GM18508 (cell line): ENCODE data around the gene GMCL2.

Experiments
- ATAC-seq: cut with Tn5 transposase; IDR thresholded peaks from one replicate; pipeline ENCODE4 v1.9.1; 2021; ENCODE audit warnings: moderate number of reproducible peaks; ENCODE audit not compliant: insufficient read depth, unreplicated experiment

The GMCL2 gene

GRCh38 chr5:178192244-178192643, 5.1 kb upstream of the GMCL2 start:
- ATAC-seq = no peak

- no peak for ATAC-seq
These were observed 4.5 kb upstream of the GMCL2 start for GRCh38 chr5:178191661-178192060.

- no peak for ATAC-seq
These were observed 2.3 kb upstream of the GMCL2 start for GRCh38 chr5:178189433-178189832.

- ATAC-seq = no peak
These were observed 744 bp downstream of the GMCL2 start for GRCh38 chr5:178186427-178186826.

GRCh38 chr5:178182158-178182876, 4.9 kb downstream of the GMCL2 start:
- ATAC-seq = no peak

GRCh38 chr5:178180141-178180863, 6.9 kb downstream of the GMCL2 start:
- ATAC-seq = no peak

- ATAC-seq = no peak
These were observed 9.6 kb downstream of the GMCL2 start for GRCh38 chr5:178177569-178177968.

- no peak for ATAC-seq
These were observed 10.4 kb downstream of the GMCL2 start for GRCh38 chr5:178176791-178177190.

GRCh38 chr5:178174456-178174855, 12.7 kb downstream of the GMCL2 start:
- ATAC-seq = no peak

GRCh38 chr5:178170455-178170854, 16.7 kb downstream of the GMCL2 start:
- no peak for ATAC-seq

GRCh38 chr5:178165581-178165980, 21.6 kb downstream of the GMCL2 start:
- ATAC-seq = no peak

GRCh38 chr5:178163772-178164735, 23.1 kb downstream of the GMCL2 start:
- ATAC-seq = peak; percentile 55

GRCh38 chr5:178162481-178162880, 24.7 kb downstream of the GMCL2 start:
- no peak for ATAC-seq

GRCh38 chr5:178160176-178160575, 27.0 kb downstream of the GMCL2 start:
- ATAC-seq = no peak

GRCh38 chr5:178155065-178155464, 32.1 kb downstream of the GMCL2 start:
- ATAC-seq = no peak

GRCh38 chr5:178153530-178154340, 33.4 kb downstream of the GMCL2 start, which contains the start of gene NHP2:
TSS of gene NHP2 (minus strand) at chr5:178153885. CDS start at chr5:178153817, 68 bp downstream.
- peak; percentile 97 for ATAC-seq

- ATAC-seq = no peak
These were observed 34.4 kb downstream of the GMCL2 start for GRCh38 chr5:178152491-178153444.

GRCh38 chr5:178150977-178151734, 36.0 kb downstream of the GMCL2 start:
- ATAC-seq = no peak
